B cell (primary cell): ENCODE data around the gene KCTD17. TPM values are rescaled to one million over a fixed set of nuclear protein-coding genes. Genes with fewer than 3 reads are reported as not detected.

ENCODE experiments used
- ATAC-seq: fragments of 200-7000 bp; cut with Tn5 transposase; one replicate; pipeline ENCODE4 v1.10.0; 2021; ENCODE audit warnings: low read depth, mild to moderate bottlenecking, moderate number of reproducible peaks, moderate library complexity
- CTCF ChIA-PET: fragments of 350-600 bp; sonication (Branson Sonifier 250); formaldehyde crosslinking; loops from one replicate; lab custom pipeline; 2021; ENCODE audit warnings: antibody characterized with exemption, inconsistent platforms; lab: Charles Lee
- POLR2A ChIA-PET: fragments of 350-600 bp; sonication (Branson Sonifier 250); formaldehyde crosslinking; loops from one replicate; lab custom pipeline; 2021; ENCODE audit warnings: antibody characterized with exemption; lab: Charles Lee
- DNase-seq: peaks from one replicate; pipeline ENCODE4 v3.0.0; 2013
- H2AFZ ChIP-seq: 2 replicates; pipeline ENCODE4 v1.6.1; 2012; ENCODE audit warnings: mild to moderate bottlenecking, low read depth, low read length; ENCODE audit not compliant: insufficient read depth, poor library complexity, severe bottlenecking
- H3K27ac ChIP-seq, 2 donors: 1 replicate in 1 of 2; 2 replicates in 1 of 2; pipeline ENCODE4 v1.5.1; 2012 to 2013; ENCODE audit warnings: low read length in 2 of 2, mild to moderate bottlenecking in 2 of 2, moderate library complexity in 1 of 2
- H3K27me3 ChIP-seq, 4 experiments: fragments of 200-600 bp in 1 of 4; sonication (generic) in 1 of 4; replicated peaks in 1 of 4; 1 replicate in 2 of 4; 2 replicates in 2 of 4; pipeline versions ENCODE4 v1.6.1 to v1.7.0; 2013 to 2016; ENCODE audit warnings: low read length in 3 of 4, mild to moderate bottlenecking in 2 of 4, mixed read lengths in 1 of 4, moderate library complexity in 1 of 4; ENCODE audit not compliant: insufficient read depth in 4 of 4, control insufficient read depth in 3 of 4; ENCODE audit errors: control extremely low read depth in 1 of 4
- H3K36me3 ChIP-seq, 2 experiments: replicated peaks in 1 of 2; 1 replicate in 1 of 2; 2 replicates in 1 of 2; pipeline versions ENCODE4 v1.6.1 to v1.7.1; 2013; ENCODE audit warnings: low read length in 1 of 2; ENCODE audit not compliant: insufficient read depth in 2 of 2, control insufficient read depth in 1 of 2; ENCODE audit errors: control extremely low read depth in 1 of 2, extremely low read depth in 1 of 2
- H3K4me1 ChIP-seq, 2 donors: fragments of 200-600 bp in 1 of 2; sonication (generic) in 1 of 2; 1 replicate in 1 of 2; 2 replicates in 1 of 2; pipeline versions ENCODE4 v1.5.1 to v1.6.1; 2013 to 2017; ENCODE audit warnings: low read length in 2 of 2; ENCODE audit not compliant: control insufficient read depth in 2 of 2, insufficient read depth in 2 of 2
- H3K4me2 ChIP-seq: replicated peaks from 2 replicates; pipeline ENCODE3; 2012; ENCODE audit warnings: mild to moderate bottlenecking, low read depth, low read length; ENCODE audit not compliant: poor library complexity, severe bottlenecking
- H3K4me3 ChIP-seq, 5 experiments: fragments of 200-600 bp in 1 of 5; sonication (generic) in 1 of 5; 1 replicate in 3 of 5; 2 replicates in 2 of 5; pipeline versions ENCODE4 v1.5.1 to v1.7.0; 2011 to 2016; ENCODE audit warnings: low read length in 4 of 5, mild to moderate bottlenecking in 4 of 5, low read depth in 2 of 5, control low read depth in 1 of 5, moderate library complexity in 1 of 5; ENCODE audit not compliant: insufficient read depth in 1 of 5; ENCODE audit errors: control extremely low read depth in 1 of 5, extremely low read depth in 1 of 5
- H3K79me2 ChIP-seq: fragments of 200-600 bp; sonication (generic); one replicate; pipeline ENCODE4 v1.6.0; 2016; ENCODE audit warnings: low read length; ENCODE audit not compliant: control insufficient read depth, insufficient read depth
- H3K9ac ChIP-seq: fragments of 200-600 bp; sonication (generic); 2 replicates; pipeline ENCODE4 v1.6.1; 2017; ENCODE audit warnings: mild to moderate bottlenecking, low read length, moderate library complexity
- H3K9me3 ChIP-seq, 3 donors: one replicate each; pipeline versions ENCODE4 v1.6.1 to v1.7.1; 2013; ENCODE audit warnings: low read length in 2 of 3; ENCODE audit not compliant: control insufficient read depth in 2 of 3, insufficient read depth in 1 of 3; ENCODE audit errors: control extremely low read depth in 1 of 3
- H4K20me1 ChIP-seq: 2 replicates; pipeline ENCODE4 v1.6.0; 2012; ENCODE audit warnings: mild to moderate bottlenecking, low read length; ENCODE audit not compliant: insufficient read depth, control insufficient read depth, poor library complexity, severe bottlenecking
- H3K27ac Mint-ChIP-seq: one replicate; pipeline ENCODE4 v1.8.0; 2021; ENCODE audit warnings: mixed read lengths
- H3K27me3 Mint-ChIP-seq: one replicate; pipeline ENCODE4 v1.8.0; 2021; ENCODE audit warnings: mixed read lengths
- H3K4me1 Mint-ChIP-seq: one replicate; pipeline ENCODE4 v1.8.0; 2021; ENCODE audit warnings: mixed read lengths
- H3K4me3 Mint-ChIP-seq: one replicate; pipeline ENCODE4 v1.8.0; 2021; ENCODE audit warnings: mixed read lengths
- H3K9me3 Mint-ChIP-seq: one replicate; pipeline ENCODE4 v1.8.0; 2022; ENCODE audit warnings: mixed read lengths; ENCODE audit not compliant: insufficient read depth
- EZH2 ChIP-seq: IDR thresholded peaks from 2 replicates; pipeline ENCODE4 v1.6.1; 2012; ENCODE audit warnings: borderline replicate concordance, low read depth, mild to moderate bottlenecking, moderate library complexity, low read length; ENCODE audit not compliant: insufficient read depth, poor library complexity, severe bottlenecking
- WGBS: methylation state at CpG from one replicate; pipeline ENCODE4 v1.1.5; 2013; ENCODE audit warnings: missing lambda C conversion rate; ENCODE audit not compliant: insufficient coverage; 5-methylcytosine and 5-hydroxymethylcytosine counted together
- intact Hi-C: fragments of 100-400 bp; cut with micrococcal nuclease; formaldehyde crosslinking; loops from one replicate; pipeline ENCODE4 v1.10.0; 2022
- polyA plus RNA-seq: library from polyadenylated mRNA; depleted of rRNA; stranded (reverse); fragments of >200 nt; gene quantifications from 2 replicates; pipeline ENCODE4 v1.2.3, GENCODE V29; 2012
- total RNA-seq, 2 donors: library from RNA; stranded (reverse); fragments of 120-200 nt in 1 of 2; gene quantifications; 1 replicate in 1 of 2; 2 replicates in 1 of 2; pipeline versions ENCODE4 v1.2.3 to v1.2.4, GENCODE V29; 2013 to 2022
- TF ChIP-seq, protein P1 (sequence below): fragments of 200-600 bp; IDR thresholded peaks from one replicate; pipeline ENCODE4 v1.8.0; 2022; ENCODE audit warnings: antibody characterized with exemption, mild to moderate bottlenecking

The KCTD17 gene
- total and polyA plus RNA-seq, 2 donors (not counting 1 experiment from before 2014, with no cell fraction given), result 29.0 to 41.3 TPM

DNA sequence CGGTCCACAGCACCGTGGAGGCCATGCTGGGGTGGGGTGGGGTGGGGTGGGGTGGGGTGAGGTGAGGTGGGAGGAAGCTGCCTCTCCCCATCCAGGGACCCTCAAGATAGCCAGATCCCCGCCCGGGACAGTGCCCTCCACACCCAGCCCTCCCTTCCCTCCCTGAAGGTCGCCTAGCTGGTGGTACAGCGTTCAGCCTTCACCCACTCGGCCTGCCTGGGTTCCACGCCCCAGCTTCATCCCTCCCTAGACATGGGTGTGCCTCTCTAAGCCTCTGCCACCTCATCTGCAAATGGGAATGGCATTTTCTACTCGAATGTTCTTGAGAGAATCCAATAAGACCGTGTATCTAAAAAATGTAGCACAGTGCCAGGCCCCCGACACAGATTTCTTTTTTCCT, 17.8 kb downstream of the KCTD17 start:
- H4K20me1 ChIP-seq, result no peaks in the 10 kb centered on the region
- 54% methylated on average over 9 of the region's 11 CpGs for WGBS
- POLR2A ChIA-PET, result no interaction called here
- no peaks in the 10 kb centered on the region for H3K36me3 ChIP-seq
- no peak overlapping the region for H3K4me3 ChIP-seq
- H3K9me3 ChIP-seq, result no peaks in the 10 kb centered on the region
- intact Hi-C loops, result no loop called here
- H3K9ac ChIP-seq, result no peak overlapping the region
- TF ChIP-seq EZH2, result no peak
- TF ChIP-seq, protein P1, sequence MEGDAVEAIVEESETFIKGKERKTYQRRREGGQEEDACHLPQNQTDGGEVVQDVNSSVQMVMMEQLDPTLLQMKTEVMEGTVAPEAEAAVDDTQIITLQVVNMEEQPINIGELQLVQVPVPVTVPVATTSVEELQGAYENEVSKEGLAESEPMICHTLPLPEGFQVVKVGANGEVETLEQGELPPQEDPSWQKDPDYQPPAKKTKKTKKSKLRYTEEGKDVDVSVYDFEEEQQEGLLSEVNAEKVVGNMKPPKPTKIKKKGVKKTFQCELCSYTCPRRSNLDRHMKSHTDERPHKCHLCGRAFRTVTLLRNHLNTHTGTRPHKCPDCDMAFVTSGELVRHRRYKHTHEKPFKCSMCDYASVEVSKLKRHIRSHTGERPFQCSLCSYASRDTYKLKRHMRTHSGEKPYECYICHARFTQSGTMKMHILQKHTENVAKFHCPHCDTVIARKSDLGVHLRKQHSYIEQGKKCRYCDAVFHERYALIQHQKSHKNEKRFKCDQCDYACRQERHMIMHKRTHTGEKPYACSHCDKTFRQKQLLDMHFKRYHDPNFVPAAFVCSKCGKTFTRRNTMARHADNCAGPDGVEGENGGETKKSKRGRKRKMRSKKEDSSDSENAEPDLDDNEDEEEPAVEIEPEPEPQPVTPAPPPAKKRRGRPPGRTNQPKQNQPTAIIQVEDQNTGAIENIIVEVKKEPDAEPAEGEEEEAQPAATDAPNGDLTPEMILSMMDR, result no peak
- H3K27ac Mint-ChIP-seq, result no peak overlapping the region
- H2AFZ ChIP-seq, result no peak overlapping the region
- H3K79me2 ChIP-seq, result no peaks in the 10 kb centered on the region
- H3K4me2 ChIP-seq, result no peak overlapping the region
- DNase-seq (no peak), ATAC-seq (no peak)
- no peaks in the 10 kb centered on the region for H3K4me1 Mint-ChIP-seq
- no peaks in the 10 kb centered on the region for H3K4me1 ChIP-seq
- peaks cover 19% of the 10 kb centered on the region for H3K27me3 Mint-ChIP-seq
- H3K4me3 Mint-ChIP-seq, result no peak overlapping the region
- CTCF ChIA-PET, result interaction anchor here (0.5 kb wide), 1 partner anchor 200 kb away, joined by 3 read pairs; no protein-coding TSS in a partner anchor
- no peaks in the 10 kb centered on the region for H3K9me3 Mint-ChIP-seq
- no peak overlapping the region for H3K27ac ChIP-seq
- peaks cover 0 to 43% (median 12%) of the 10 kb centered on the region in 4 experiments for H3K27me3 ChIP-seq

DNA sequence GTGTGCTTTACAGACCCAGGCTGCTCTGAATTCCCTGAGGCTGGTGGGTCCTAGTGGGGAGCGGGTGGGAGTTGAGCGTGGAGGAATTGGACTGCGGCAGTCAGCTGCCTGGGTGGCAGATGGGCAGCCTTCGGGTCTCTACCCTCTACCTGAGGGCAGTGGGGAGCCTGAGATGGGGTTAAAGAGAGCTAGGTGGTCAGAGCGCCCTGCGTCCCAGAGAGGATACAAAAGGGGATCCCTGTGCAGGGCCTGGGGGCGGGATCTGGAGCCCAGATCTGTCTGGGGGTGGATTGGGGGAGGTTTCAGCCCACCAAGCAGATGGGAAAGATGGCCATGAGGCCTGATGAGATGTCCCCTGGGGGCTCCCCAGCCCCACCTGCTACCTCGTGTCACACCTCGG, 18.2 kb downstream of the KCTD17 start:
- Histone ChIP-seq H3K27ac (no peak overlapping the region), H3K79me2 (no peaks in the 10 kb centered on the region), H3K9ac (no peak overlapping the region), H3K27me3 (peaks cover 0 to 46% (median 12%) of the 10 kb centered on the region in 4 experiments), H3K36me3 (no peaks in the 10 kb centered on the region), H3K4me3 (no peak overlapping the region), H3K9me3 (no peaks in the 10 kb centered on the region), H4K20me1 (no peaks in the 10 kb centered on the region), H3K4me1 (no peaks in the 10 kb centered on the region), H2AFZ (no peak overlapping the region), H3K4me2 (no peak overlapping the region)
- intact Hi-C loops, result no loop called here
- ChIA-PET POLR2A (no interaction called here), CTCF (interaction anchor here (0.5 kb wide), 1 partner anchor 200 kb away, joined by 3 read pairs; no protein-coding TSS in a partner anchor)
- Mint-ChIP-seq H3K9me3 (no peaks in the 10 kb centered on the region), H3K27me3 (peaks cover 23% of the 10 kb centered on the region), H3K4me3 (no peak overlapping the region), H3K4me1 (no peaks in the 10 kb centered on the region), H3K27ac (no peak overlapping the region)
- ATAC-seq (no peak), DNase-seq (no peak)
- WGBS, result 84% methylated on average over 6 of the region's 9 CpGs
- TF ChIP-seq, protein P1, result no peak
- TF ChIP-seq EZH2, result no peak
